SK-N-SH treated with all-trans-retinoic acid at 6 μM for 48 hours (cell line): ENCODE data around the gene BRD9.

Source experiments
- ATAC-seq: fragments of 200-7000 bp; cut with Tn5 transposase; 3 replicates; pipeline ENCODE4 v1.9.1; 2020; ENCODE audit warnings: mild to moderate bottlenecking, moderate library complexity
- BACH2 ChIP-seq: fragments of 250-450 bp; sonication (Bioruptor Pico); IDR thresholded peaks from 2 replicates; pipeline ENCODE4 v1.9.0; 2021; ENCODE audit warnings: mild to moderate bottlenecking, borderline replicate concordance
- CREB5 ChIP-seq: fragments of 250-450 bp; sonication (Bioruptor Pico); IDR thresholded peaks from 2 replicates; pipeline ENCODE4 v1.5.1; 2020; ENCODE audit warnings: low read depth, mild to moderate bottlenecking, moderate library complexity
- CSDC2 ChIP-seq: fragments of 250-450 bp; sonication (Bioruptor Pico); IDR thresholded peaks from 2 replicates; pipeline ENCODE4 v1.5.0; 2020; ENCODE audit warnings: mild to moderate bottlenecking, moderate library complexity
- ESRRG ChIP-seq: fragments of 250-450 bp; sonication (Bioruptor Pico); IDR thresholded peaks from 2 replicates; pipeline ENCODE4 v1.6.1; 2021; ENCODE audit warnings: mild to moderate bottlenecking
- GLIS3 ChIP-seq: fragments of 250-450 bp; sonication (Bioruptor Pico); IDR thresholded peaks from 2 replicates; pipeline ENCODE4 v1.5.0; 2020; ENCODE audit warnings: mild to moderate bottlenecking, moderate library complexity
- ISL1 ChIP-seq: fragments of 250-450 bp; sonication (Bioruptor Pico); IDR thresholded peaks from 2 replicates; pipeline ENCODE4 v2.1.2; 2022; ENCODE audit warnings: mild to moderate bottlenecking, moderate library complexity
- OSR1 ChIP-seq: fragments of 250-450 bp; sonication (Bioruptor Pico); IDR thresholded peaks from 2 replicates; pipeline ENCODE4 v1.8.0; 2022; ENCODE audit warnings: moderate library complexity, mild to moderate bottlenecking, inconsistent platforms
- PATZ1 ChIP-seq: fragments of 250-450 bp; sonication (Bioruptor Pico); IDR thresholded peaks from 2 replicates; pipeline ENCODE4 v1.8.0; 2020; ENCODE audit warnings: mild to moderate bottlenecking, moderate library complexity, borderline replicate concordance
- RARB ChIP-seq: fragments of 250-450 bp; sonication (Bioruptor Pico); IDR thresholded peaks from 2 replicates; pipeline ENCODE4 v1.8.0; 2021; ENCODE audit warnings: mild to moderate bottlenecking, moderate library complexity
- SNAI2 ChIP-seq: fragments of 250-450 bp; sonication (Bioruptor Pico); IDR thresholded peaks from 2 replicates; pipeline ENCODE4 v1.5.0; 2020; ENCODE audit warnings: mild to moderate bottlenecking, moderate library complexity
- TCF4 ChIP-seq: fragments of 250-450 bp; sonication (Bioruptor Pico); IDR thresholded peaks from 2 replicates; pipeline ENCODE4 v1.8.0; 2021; ENCODE audit warnings: mild to moderate bottlenecking, moderate library complexity, borderline replicate concordance
- TOX ChIP-seq: fragments of 250-450 bp; sonication (Bioruptor Pico); IDR thresholded peaks from 2 replicates; pipeline ENCODE4 v1.8.0; 2021; ENCODE audit warnings: mild to moderate bottlenecking, moderate library complexity, borderline replicate concordance
- ZC3H10 ChIP-seq: fragments of 250-450 bp; sonication (Bioruptor Pico); IDR thresholded peaks from 2 replicates; pipeline ENCODE4 v1.5.1; 2021; ENCODE audit warnings: mild to moderate bottlenecking, moderate library complexity
- ZFP3 ChIP-seq: fragments of 250-450 bp; sonication (Bioruptor Pico); IDR thresholded peaks from 2 replicates; pipeline ENCODE4 v1.5.0; 2020; ENCODE audit warnings: mild to moderate bottlenecking, moderate library complexity
- ZFP30 ChIP-seq: fragments of 450-650 bp; formaldehyde crosslinking; IDR thresholded peaks from 2 replicates; pipeline ENCODE4 v1.5.0; 2022; ENCODE audit warnings: mild to moderate bottlenecking, moderate library complexity
- ZNF565 ChIP-seq: fragments of 450-650 bp; formaldehyde crosslinking; conservative IDR thresholded peaks from 2 replicates; pipeline ENCODE4 v1.5.0; 2020; ENCODE audit warnings: low read depth, mild to moderate bottlenecking, moderate library complexity
- ZNF70 ChIP-seq: fragments of 450-650 bp; formaldehyde crosslinking; IDR thresholded peaks from 2 replicates; pipeline ENCODE4 v1.5.0; 2020; ENCODE audit warnings: mild to moderate bottlenecking, moderate library complexity
- ZNF8 ChIP-seq: fragments of 450-650 bp; formaldehyde crosslinking; IDR thresholded peaks from 2 replicates; pipeline ENCODE4 v1.5.0; 2020; ENCODE audit warnings: mild to moderate bottlenecking, moderate library complexity
- TF ChIP-seq, protein P1 (sequence below): fragments of 250-450 bp; sonication (Bioruptor Pico); IDR thresholded peaks from 2 replicates; pipeline ENCODE4 v1.5.0; 2020; ENCODE audit warnings: mild to moderate bottlenecking, moderate library complexity
- TF ChIP-seq, protein P2 (sequence below): fragments of 250-450 bp; sonication (Bioruptor Pico); IDR thresholded peaks from 2 replicates; pipeline ENCODE4 v1.5.1; 2021; ENCODE audit warnings: mild to moderate bottlenecking, moderate library complexity
- TF ChIP-seq, protein P3 (sequence below): fragments of 250-450 bp; sonication (Bioruptor Pico); IDR thresholded peaks from 2 replicates; pipeline ENCODE4 v1.8.0; 2021; ENCODE audit warnings: low read depth, mild to moderate bottlenecking, moderate library complexity, borderline replicate concordance

Gene BRD9

DNA sequence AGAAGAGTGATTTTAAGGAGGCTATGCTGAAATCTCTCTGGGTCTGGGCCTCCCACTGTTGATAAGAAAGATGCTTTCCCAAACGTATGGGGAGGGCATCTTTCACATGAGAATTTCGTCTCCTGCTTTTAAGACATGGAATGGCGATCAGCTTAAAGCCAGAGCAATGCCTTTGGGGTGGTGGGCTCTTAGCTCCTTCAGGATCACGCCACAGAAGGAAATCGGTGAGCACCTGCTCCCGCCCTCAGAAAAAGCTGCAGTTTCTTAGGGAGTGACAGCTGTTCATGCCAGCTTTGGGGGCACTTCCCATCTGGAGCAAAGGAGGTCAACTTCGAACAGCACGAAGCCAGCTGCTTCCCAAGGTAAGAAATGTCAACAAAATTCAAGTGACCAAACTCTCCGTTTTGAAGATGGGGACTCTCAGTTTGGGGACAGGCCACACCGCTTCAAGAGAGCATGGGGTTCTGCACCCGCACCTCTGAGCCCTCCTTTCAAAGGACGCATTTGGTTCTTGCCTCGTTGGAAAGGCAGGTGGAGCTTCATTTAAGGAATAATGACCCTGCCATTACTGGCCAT is 39.1 kb upstream of the BRD9 start:
- no peak for TF ChIP-seq ZC3H10 (CRISPR knock-in tag)
- no peak for TF ChIP-seq ZNF8 (CRISPR knock-in tag)
- TF ChIP-seq ZFP30 (CRISPR knock-in tag), result no peak
- ATAC-seq, result no peak

GRCh38 chr5:930866-931265 is 38.3 kb upstream of the BRD9 start:
- ATAC-seq, result no peak
- TF ChIP-seq BACH2 (CRISPR knock-in tag) (no peak), SNAI2 (CRISPR knock-in tag) (no peak), ISL1 (no peak), GLIS3 (no peak), ZNF565 (CRISPR knock-in tag) (no peak), OSR1 (CRISPR knock-in tag) (no peak), ZFP3 (CRISPR knock-in tag) (no peak), ZNF8 (CRISPR knock-in tag) (no peak), PATZ1 (no peak), ESRRG (no peak), TOX (no peak)
- TF ChIP-seq, protein P1, sequence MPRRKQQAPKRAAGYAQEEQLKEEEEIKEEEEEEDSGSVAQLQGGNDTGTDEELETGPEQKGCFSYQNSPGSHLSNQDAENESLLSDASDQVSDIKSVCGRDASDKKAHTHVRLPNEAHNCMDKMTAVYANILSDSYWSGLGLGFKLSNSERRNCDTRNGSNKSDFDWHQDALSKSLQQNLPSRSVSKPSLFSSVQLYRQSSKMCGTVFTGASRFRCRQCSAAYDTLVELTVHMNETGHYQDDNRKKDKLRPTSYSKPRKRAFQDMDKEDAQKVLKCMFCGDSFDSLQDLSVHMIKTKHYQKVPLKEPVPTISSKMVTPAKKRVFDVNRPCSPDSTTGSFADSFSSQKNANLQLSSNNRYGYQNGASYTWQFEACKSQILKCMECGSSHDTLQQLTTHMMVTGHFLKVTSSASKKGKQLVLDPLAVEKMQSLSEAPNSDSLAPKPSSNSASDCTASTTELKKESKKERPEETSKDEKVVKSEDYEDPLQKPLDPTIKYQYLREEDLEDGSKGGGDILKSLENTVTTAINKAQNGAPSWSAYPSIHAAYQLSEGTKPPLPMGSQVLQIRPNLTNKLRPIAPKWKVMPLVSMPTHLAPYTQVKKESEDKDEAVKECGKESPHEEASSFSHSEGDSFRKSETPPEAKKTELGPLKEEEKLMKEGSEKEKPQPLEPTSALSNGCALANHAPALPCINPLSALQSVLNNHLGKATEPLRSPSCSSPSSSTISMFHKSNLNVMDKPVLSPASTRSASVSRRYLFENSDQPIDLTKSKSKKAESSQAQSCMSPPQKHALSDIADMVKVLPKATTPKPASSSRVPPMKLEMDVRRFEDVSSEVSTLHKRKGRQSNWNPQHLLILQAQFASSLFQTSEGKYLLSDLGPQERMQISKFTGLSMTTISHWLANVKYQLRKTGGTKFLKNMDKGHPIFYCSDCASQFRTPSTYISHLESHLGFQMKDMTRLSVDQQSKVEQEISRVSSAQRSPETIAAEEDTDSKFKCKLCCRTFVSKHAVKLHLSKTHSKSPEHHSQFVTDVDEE, result no peak
- TF ChIP-seq, protein P2, sequence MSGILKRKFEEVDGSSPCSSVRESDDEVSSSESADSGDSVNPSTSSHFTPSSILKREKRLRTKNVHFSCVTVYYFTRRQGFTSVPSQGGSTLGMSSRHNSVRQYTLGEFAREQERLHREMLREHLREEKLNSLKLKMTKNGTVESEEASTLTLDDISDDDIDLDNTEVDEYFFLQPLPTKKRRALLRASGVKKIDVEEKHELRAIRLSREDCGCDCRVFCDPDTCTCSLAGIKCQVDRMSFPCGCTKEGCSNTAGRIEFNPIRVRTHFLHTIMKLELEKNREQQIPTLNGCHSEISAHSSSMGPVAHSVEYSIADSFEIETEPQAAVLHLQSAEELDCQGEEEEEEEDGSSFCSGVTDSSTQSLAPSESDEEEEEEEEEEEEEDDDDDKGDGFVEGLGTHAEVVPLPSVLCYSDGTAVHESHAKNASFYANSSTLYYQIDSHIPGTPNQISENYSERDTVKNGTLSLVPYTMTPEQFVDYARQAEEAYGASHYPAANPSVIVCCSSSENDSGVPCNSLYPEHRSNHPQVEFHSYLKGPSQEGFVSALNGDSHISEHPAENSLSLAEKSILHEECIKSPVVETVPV (CRISPR knock-in tag), result no peak
- TF ChIP-seq, protein P3, sequence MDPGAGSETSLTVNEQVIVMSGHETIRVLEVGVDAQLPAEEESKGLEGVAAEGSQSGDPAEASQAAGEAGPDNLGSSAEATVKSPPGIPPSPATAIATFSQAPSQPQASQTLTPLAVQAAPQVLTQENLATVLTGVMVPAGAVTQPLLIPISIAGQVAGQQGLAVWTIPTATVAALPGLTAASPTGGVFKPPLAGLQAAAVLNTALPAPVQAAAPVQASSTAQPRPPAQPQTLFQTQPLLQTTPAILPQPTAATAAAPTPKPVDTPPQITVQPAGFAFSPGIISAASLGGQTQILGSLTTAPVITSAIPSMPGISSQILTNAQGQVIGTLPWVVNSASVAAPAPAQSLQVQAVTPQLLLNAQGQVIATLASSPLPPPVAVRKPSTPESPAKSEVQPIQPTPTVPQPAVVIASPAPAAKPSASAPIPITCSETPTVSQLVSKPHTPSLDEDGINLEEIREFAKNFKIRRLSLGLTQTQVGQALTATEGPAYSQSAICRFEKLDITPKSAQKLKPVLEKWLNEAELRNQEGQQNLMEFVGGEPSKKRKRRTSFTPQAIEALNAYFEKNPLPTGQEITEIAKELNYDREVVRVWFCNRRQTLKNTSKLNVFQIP (CRISPR knock-in tag), result no peak

DNA sequence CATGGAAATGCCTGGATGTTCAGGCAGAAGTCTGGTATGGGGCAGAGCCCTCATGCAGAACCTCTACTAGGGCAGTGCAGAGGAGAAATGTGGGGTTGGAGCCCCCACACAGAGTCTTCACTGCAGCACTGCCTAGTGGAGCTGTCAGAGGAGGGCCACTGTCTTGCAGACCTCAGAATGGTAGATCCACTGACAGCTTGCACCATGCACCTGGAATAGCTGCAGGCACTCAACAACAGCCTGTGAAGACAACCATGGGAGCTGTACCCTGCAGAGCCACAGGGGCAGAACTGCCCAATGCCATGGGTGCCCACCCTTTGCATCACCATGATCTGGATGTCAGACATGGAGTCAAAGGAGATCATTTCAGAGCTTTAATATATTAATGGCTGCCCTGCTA is 37.0 kb upstream of the BRD9 start:
- ATAC-seq, result no peak
- no peak for TF ChIP-seq PATZ1
- no peak for TF ChIP-seq RARB
- no peak for TF ChIP-seq ESRRG
- TF ChIP-seq, protein P3 (CRISPR knock-in tag), result no peak
- no peak for TF ChIP-seq ZNF70 (CRISPR knock-in tag)
- TF ChIP-seq BACH2 (CRISPR knock-in tag), result no peak
- TF ChIP-seq, protein P2 (CRISPR knock-in tag), result no peak
- TF ChIP-seq CREB5 (CRISPR knock-in tag), result no peak
- no peak for TF ChIP-seq GLIS3
- TF ChIP-seq ISL1, result no peak
- TF ChIP-seq CSDC2 (CRISPR knock-in tag), result no peak
- no peak for TF ChIP-seq ZFP3 (CRISPR knock-in tag)
- no peak for TF ChIP-seq TOX
- no peak for TF ChIP-seq ZNF8 (CRISPR knock-in tag)
- no peak for TF ChIP-seq TCF4 (CRISPR knock-in tag)
- no peak for TF ChIP-seq SNAI2 (CRISPR knock-in tag)
